Ascending aorta (tissue), 2 donors: ENCODE measurements around the gene PPOX. TPM values are rescaled to one million over a fixed set of nuclear protein-coding genes. Genes with fewer than 3 reads are reported as not detected.

Experiments
- DNase-seq, 2 donors: peaks; one replicate each; pipeline ENCODE4 v3.0.0-alpha.2; 2019; ENCODE audit warnings: low spot score in 2 of 2
- H3K27ac ChIP-seq, 2 donors: fragments of 200-600 bp; sonication (generic); one replicate each; pipeline ENCODE4 v1.5.1; 2016 to 2017; ENCODE audit warnings: mild to moderate bottlenecking in 1 of 2
- H3K27me3 ChIP-seq: fragments of 200-600 bp; sonication (generic); one replicate; pipeline ENCODE4 v1.5.1; 2017
- H3K36me3 ChIP-seq, 2 donors: fragments of 200-600 bp; sonication (generic); one replicate each; pipeline ENCODE4 v1.5.1; 2016
- H3K4me1 ChIP-seq, 2 donors: fragments of 200-600 bp; sonication (generic); one replicate each; pipeline ENCODE4 v1.5.1; 2016 to 2017; ENCODE audit warnings: mild to moderate bottlenecking in 1 of 2
- H3K4me3 ChIP-seq, 2 donors: fragments of 200-600 bp; sonication (generic); one replicate each; pipeline ENCODE4 v1.5.1; 2016 to 2017; ENCODE audit warnings: mild to moderate bottlenecking in 1 of 2
- H3K9me3 ChIP-seq, 2 donors: fragments of 200-600 bp; sonication (generic); one replicate each; pipeline ENCODE4 v1.5.1; 2016
- intact Hi-C: fragments of 100-400 bp; cut with DNase I; formaldehyde crosslinking; loops from one replicate; pipeline ENCODE4 v1.15.1; 2023
- total RNA-seq: library from RNA; depleted of rRNA; stranded (reverse); fragments of >200 nt; gene quantifications from one replicate; pipeline ENCODE4 v1.1.0, GENCODE V29; 2016
- TF ChIP-seq, protein P1 (sequence below), 3 experiments: fragments of 200-600 bp in 2 of 3; fragments of 450-650 bp in 1 of 3; sonication (generic) in 2 of 3; IDR thresholded peaks; one replicate each; pipeline ENCODE4 v1.5.1; 2016 to 2019; ENCODE audit warnings: antibody characterized with exemption in 3 of 3, mild to moderate bottlenecking in 1 of 3, moderate library complexity in 1 of 3

Gene PPOX
- total RNA-seq, 1 donor from 2014 or later: 4.8 TPM

DNA sequence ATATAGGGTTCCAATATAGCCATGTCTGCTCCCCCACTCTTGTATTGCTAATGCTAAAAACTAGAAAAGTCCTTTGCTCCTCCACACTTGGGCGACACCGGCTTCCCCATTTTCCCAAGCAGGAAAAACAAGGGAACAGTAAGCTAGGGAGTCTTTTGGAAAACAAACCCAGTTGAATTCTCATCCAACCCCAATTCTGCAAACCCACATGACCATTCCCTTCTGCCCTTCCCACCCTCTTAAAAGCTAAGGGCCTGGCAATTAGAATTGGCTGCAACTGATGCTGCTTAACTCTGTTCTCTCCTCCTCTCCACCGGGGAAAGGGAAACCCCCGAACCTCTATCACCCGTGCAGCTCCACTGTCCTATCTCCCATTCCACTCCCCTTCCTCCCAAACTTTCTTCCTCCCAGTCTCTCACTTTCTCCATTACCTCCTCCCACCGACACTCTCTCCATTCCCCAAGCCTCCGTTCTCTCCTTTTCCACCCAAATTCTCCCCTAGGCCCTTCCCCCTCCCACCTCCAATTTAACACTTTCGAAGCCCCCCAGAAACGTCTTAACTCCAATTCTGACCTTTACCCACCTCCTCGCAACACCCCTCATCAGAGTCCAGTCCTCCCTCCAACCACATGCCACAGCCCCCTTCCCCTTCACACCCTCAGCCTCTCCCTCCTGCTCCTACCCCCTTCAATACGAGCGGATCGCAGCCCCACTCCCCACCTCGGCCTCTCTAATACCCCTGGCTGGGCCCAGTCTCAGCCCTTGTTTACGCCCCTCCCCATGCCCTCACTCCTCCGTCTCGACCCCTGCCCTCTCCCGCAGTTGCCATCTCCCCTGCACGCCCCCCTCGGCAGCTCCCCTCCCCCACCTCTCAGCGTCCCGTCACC lies 34.5 kb upstream of the PPOX start:
- peaks cover 16 to 25% of the 10 kb centered on the region in 2 donors for H3K36me3 ChIP-seq
- TF ChIP-seq, protein P1, sequence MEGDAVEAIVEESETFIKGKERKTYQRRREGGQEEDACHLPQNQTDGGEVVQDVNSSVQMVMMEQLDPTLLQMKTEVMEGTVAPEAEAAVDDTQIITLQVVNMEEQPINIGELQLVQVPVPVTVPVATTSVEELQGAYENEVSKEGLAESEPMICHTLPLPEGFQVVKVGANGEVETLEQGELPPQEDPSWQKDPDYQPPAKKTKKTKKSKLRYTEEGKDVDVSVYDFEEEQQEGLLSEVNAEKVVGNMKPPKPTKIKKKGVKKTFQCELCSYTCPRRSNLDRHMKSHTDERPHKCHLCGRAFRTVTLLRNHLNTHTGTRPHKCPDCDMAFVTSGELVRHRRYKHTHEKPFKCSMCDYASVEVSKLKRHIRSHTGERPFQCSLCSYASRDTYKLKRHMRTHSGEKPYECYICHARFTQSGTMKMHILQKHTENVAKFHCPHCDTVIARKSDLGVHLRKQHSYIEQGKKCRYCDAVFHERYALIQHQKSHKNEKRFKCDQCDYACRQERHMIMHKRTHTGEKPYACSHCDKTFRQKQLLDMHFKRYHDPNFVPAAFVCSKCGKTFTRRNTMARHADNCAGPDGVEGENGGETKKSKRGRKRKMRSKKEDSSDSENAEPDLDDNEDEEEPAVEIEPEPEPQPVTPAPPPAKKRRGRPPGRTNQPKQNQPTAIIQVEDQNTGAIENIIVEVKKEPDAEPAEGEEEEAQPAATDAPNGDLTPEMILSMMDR (IDR thresholded peaks at IDR 0.05): no peak
- peak overlapping the region; percentile 96 to 98 for H3K27ac ChIP-seq
- no peak for DNase-seq
- no peaks in the 10 kb centered on the region for H3K9me3 ChIP-seq
- peaks cover 5 to 27% of the 10 kb centered on the region in 2 donors for H3K4me1 ChIP-seq
- H3K27me3 ChIP-seq: no peaks in the 10 kb centered on the region
- intact Hi-C loops: loop anchor here (1.0 to 5.0 kb wide), 8 partner anchors 13 to 595 kb away; partner anchors contain the start of genes KLHDC9, NDUFS2, NIT1 and PFDN2
- H3K4me3 ChIP-seq: peak overlapping the region; percentile 71 to 89

DNA sequence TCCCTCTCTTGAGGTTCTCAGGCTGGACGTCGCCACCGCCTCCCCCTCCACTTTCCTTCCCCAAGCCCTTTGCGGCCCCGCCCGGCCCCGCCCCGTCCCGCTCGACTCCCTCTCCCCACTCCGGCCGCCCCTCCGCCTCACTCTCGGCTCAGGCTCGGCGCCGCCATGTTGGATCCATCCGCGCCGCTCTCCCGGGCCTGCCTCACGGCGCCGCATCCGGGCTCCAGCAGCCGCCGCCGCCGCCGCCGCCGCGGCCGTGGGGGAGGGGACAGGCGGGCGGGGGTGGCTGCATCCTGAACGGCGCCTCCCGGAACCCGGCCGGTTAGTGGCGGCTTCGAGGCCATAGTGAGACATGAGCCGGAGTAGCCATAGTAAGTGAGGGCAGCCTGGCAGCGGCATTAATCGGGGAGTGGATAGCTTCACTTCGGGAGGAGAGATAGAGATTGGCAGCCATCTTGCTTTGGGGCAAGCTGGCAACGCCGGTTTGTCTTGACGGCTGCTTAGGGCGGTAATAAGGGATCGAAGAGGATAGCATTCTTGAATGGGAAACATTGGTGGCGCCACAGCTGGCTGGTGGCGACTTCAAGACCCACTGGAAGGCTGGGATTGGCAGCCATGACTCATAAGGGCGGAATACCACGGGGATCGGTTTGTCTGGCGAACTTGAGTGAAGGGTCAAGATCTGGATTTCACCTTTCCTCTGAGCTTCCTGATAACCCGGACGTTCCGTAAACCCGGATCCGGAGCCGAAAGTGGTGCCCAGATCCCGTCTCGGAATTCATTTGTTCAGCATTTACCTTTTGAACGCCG lies 33.6 kb upstream of the PPOX start, which contains the start of gene DEDD:
TSS of gene DEDD (minus strand) at position 258 of the 810 bp plus-strand sequence. CDS start 8,205 bp downstream, outside the sequence.
- peak within 1 kb of the TSS; percentile 71 to 89 for H3K4me3 ChIP-seq
- H3K4me1 ChIP-seq: peaks cover 5 to 22% of the 10 kb centered on the region in 2 donors
- intact Hi-C loops: loop anchor here (1.0 to 5.0 kb wide), 8 partner anchors 14 to 594 kb away; partner anchors contain the start of genes KLHDC9, NDUFS2, NIT1 and PFDN2
- TF ChIP-seq, protein P1 (IDR thresholded peaks at IDR 0.05): no peak
- no peaks in the 10 kb centered on the region for H3K27me3 ChIP-seq
- peaks cover 15 to 17% of the 10 kb centered on the region in 2 donors for H3K36me3 ChIP-seq
- H3K9me3 ChIP-seq: no peaks in the 10 kb centered on the region
- peak within 1 kb of the TSS; percentile 96 to 98 for H3K27ac ChIP-seq
- DNase-seq: peak; percentile 89 to 98

DNA sequence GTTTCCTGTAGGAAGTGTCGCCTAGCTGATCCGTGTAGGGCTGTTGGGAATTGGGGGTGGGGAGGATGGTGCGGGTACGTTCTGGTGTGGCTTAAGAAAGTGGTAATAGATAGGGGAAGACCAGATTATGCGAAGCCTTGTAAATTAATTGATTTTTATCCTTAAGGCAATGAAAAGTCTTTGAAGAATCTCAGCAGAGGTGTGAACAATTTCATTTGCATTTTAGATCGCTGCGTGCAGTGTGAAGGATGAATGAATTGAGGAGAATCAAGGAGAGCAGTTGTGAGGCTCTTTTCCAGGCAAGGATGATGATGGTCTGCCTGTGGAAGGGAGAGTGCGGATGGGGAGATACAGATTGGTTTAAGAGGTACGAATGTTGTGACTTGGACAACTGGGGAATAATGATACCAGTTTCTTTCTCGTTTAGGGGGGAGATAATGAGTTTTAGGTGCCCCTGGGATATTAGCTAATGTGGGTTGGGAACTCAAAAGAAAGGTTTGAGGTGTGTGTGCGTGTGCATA lies 32.9 kb upstream of the PPOX start:
- H3K4me3 ChIP-seq: peak overlapping the region; percentile 71 to 89
- intact Hi-C loops: loop anchor here (2.0 to 5.0 kb wide), 4 partner anchors 26 to 594 kb away; partner anchors contain the start of genes KLHDC9 and USP21
- peak overlapping the region; percentile 96 to 98 for H3K27ac ChIP-seq
- H3K9me3 ChIP-seq: no peaks in the 10 kb centered on the region
- H3K27me3 ChIP-seq: no peaks in the 10 kb centered on the region
- H3K36me3 ChIP-seq: peaks cover 8 to 10% of the 10 kb centered on the region in 2 donors
- peaks cover 5 to 19% of the 10 kb centered on the region in 2 donors for H3K4me1 ChIP-seq
- TF ChIP-seq, protein P1 (IDR thresholded peaks at IDR 0.05): no peak
- no peak for DNase-seq

DNA sequence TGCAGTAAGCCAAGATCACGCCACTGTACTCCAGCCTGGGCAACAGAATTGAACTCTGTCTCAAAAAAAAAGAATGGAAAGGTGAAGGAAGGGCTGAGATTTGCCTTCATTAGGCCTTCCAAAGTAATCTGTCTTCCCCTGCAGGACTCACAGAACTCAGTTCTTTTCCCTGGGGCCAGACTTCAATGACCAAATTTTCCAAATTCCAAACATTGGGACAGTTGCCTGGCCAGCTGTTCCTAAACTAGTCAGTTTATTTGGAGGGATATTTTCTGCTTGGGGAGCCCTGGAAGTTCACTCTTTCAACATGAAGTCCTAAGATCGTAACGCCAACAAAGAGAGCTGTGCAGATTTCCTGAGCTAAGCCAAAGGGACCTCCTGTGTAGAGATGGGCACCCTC lies 28.3 kb upstream of the PPOX start:
- TF ChIP-seq, protein P1 (IDR thresholded peaks at IDR 0.05): no peak
- intact Hi-C loops: no loop called here
- no peak overlapping the region for H3K4me3 ChIP-seq

DNA sequence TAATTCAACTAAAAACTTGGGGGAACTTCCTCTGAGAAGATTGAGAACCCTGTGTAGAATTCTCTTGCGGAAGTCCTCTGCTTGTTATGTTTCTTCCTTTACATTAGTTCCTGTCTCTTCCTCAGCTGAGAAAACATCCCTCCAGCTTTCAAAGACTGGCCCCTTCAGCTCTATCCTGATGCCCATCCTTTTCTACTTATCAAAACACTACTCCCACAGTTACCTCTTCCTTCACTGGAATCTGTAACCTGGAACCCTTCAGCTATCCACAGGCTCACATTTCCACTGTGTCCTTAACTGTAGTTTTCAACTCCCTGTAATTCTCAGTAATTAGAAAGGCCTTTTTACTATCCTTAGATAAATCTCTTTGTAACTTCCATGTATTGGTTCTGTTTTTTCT lies 27.8 kb upstream of the PPOX start:
- intact Hi-C loops: no loop called here
- Histone ChIP-seq H3K9me3 (no peaks in the 10 kb centered on the region), H3K27me3 (no peaks in the 10 kb centered on the region), H3K27ac (no peak overlapping the region), H3K4me1 (peaks cover 0 to 8% of the 10 kb centered on the region in 2 donors), H3K36me3 (no peaks in the 10 kb centered on the region), H3K4me3 (no peak overlapping the region)
- DNase-seq: no peak
- TF ChIP-seq, protein P1 (IDR thresholded peaks at IDR 0.05): no peak

More for the DNA sequence above, 28.3 kb upstream of the PPOX start:
- H3K27ac ChIP-seq: no peak overlapping the region
- no peaks in the 10 kb centered on the region for H3K9me3 ChIP-seq
- no peak for DNase-seq
- H3K27me3 ChIP-seq: no peaks in the 10 kb centered on the region
- no peaks in the 10 kb centered on the region for H3K36me3 ChIP-seq
- peaks cover 0 to 8% of the 10 kb centered on the region in 2 donors for H3K4me1 ChIP-seq
